ENCODE measurements around the gene COMMD2. TPM values are rescaled to one million over a fixed set of nuclear protein-coding genes. Genes with fewer than 3 reads are reported as not detected.

The COMMD2 gene
- total RNA-seq, 2 donors from 2014 or later: 21.6 to 26.9 TPM

GRCh38 chr3:149783576-149783975 is 31.3 kb upstream of the COMMD2 start:
- intact Hi-C loops (cut with DNase I): no loop called here
- DNase-seq (ENCODE audit: low spot score): no peak
- no peaks in the 10 kb centered on the region for H3K27me3 ChIP-seq (replicated peaks; ENCODE audit: insufficient read depth)
- H3K9me3 ChIP-seq: no peaks in the 10 kb centered on the region
- H3K4me1 ChIP-seq (replicated peaks): no peaks in the 10 kb centered on the region
- TF ChIP-seq POLR2A (IDR thresholded peaks at IDR 0.05) (no peak), CTCF (IDR thresholded peaks at IDR 0.05) (no peak), POLR2AphosphoS5 (IDR thresholded peaks at IDR 0.05) (no peak)
- H3K4me3 ChIP-seq: no peak overlapping the region
- no peak overlapping the region for H3K27ac ChIP-seq
- no peaks in the 10 kb centered on the region for H3K36me3 ChIP-seq

- no peak for TF ChIP-seq CTCF (IDR thresholded peaks at IDR 0.05)
- TF ChIP-seq POLR2A (IDR thresholded peaks at IDR 0.05): no peak
- no peak for TF ChIP-seq POLR2AphosphoS5 (IDR thresholded peaks at IDR 0.05)
Observed at GRCh38 chr3:149781741-149782140, 29.5 kb upstream of the COMMD2 start.

GRCh38 chr3:149781211-149781610 is 28.9 kb upstream of the COMMD2 start:
- Histone ChIP-seq H3K27ac (no peak overlapping the region), H3K4me1 (replicated peaks) (no peaks in the 10 kb centered on the region), H3K36me3 (no peaks in the 10 kb centered on the region), H3K9me3 (no peaks in the 10 kb centered on the region), H3K4me3 (no peak overlapping the region), H3K27me3 (replicated peaks; ENCODE audit: insufficient read depth) (no peaks in the 10 kb centered on the region)
- DNase-seq (ENCODE audit: low spot score): no peak
- 75% methylated on average over 4 of the region's 4 CpGs for WGBS
- intact Hi-C loops (cut with DNase I): no loop called here
- TF ChIP-seq POLR2AphosphoS5 (IDR thresholded peaks at IDR 0.05) (no peak), POLR2A (IDR thresholded peaks at IDR 0.05) (no peak), CTCF (IDR thresholded peaks at IDR 0.05) (no peak)

More at GRCh38 chr3:149781741-149782140, 29.5 kb upstream of the COMMD2 start:
- no peak overlapping the region for H3K27ac ChIP-seq
- H3K27me3 ChIP-seq (replicated peaks; ENCODE audit: insufficient read depth): no peaks in the 10 kb centered on the region
- 90% methylated on average over 3 of the region's 3 CpGs for WGBS
- no peaks in the 10 kb centered on the region for H3K9me3 ChIP-seq
- no peak overlapping the region for H3K4me3 ChIP-seq
- no peaks in the 10 kb centered on the region for H3K4me1 ChIP-seq (replicated peaks)
- no peak for DNase-seq (ENCODE audit: low spot score)
- H3K36me3 ChIP-seq: no peaks in the 10 kb centered on the region
- intact Hi-C loops (cut with DNase I): no loop called here

GRCh38 chr3:149777414-149778214 is 25.3 kb upstream of the COMMD2 start:
- 83% methylated on average over 2 of the region's 2 CpGs for WGBS
- no peak overlapping the region for H3K4me3 ChIP-seq
- H3K9me3 ChIP-seq: no peaks in the 10 kb centered on the region
- DNase-seq (ENCODE audit: low spot score): no peak
- no peak for TF ChIP-seq POLR2AphosphoS5 (IDR thresholded peaks at IDR 0.05)
- no peaks in the 10 kb centered on the region for H3K27me3 ChIP-seq (replicated peaks; ENCODE audit: insufficient read depth)
- no peak overlapping the region for H3K27ac ChIP-seq
- intact Hi-C loops (cut with DNase I): loop anchor here (10.0 kb wide), 1 partner anchor 283 kb away; no protein-coding TSS in a partner anchor
- H3K36me3 ChIP-seq: no peaks in the 10 kb centered on the region
- H3K4me1 ChIP-seq (replicated peaks): no peaks in the 10 kb centered on the region

GRCh38 chr3:149776170-149776569 is 23.9 kb upstream of the COMMD2 start:
- TF ChIP-seq CTCF (IDR thresholded peaks at IDR 0.05): no peak
- no peak for TF ChIP-seq POLR2A (IDR thresholded peaks at IDR 0.05)
- no peak for TF ChIP-seq POLR2AphosphoS5 (IDR thresholded peaks at IDR 0.05)
- WGBS: 88% methylated on average over 1 of the region's 1 CpG

More at GRCh38 chr3:149776170-149776569, 23.9 kb upstream of the COMMD2 start:
- no peaks in the 10 kb centered on the region for H3K36me3 ChIP-seq
- no peaks in the 10 kb centered on the region for H3K4me1 ChIP-seq (replicated peaks)
- no peaks in the 10 kb centered on the region for H3K27me3 ChIP-seq (replicated peaks; ENCODE audit: insufficient read depth)
- H3K27ac ChIP-seq: no peak overlapping the region
- intact Hi-C loops (cut with DNase I): loop anchor here (10.0 kb wide), 1 partner anchor 281 kb away; no protein-coding TSS in a partner anchor
- no peaks in the 10 kb centered on the region for H3K9me3 ChIP-seq
- no peak overlapping the region for H3K4me3 ChIP-seq
- DNase-seq (ENCODE audit: low spot score): no peak

Data from prostate gland (tissue), 2 donors.